ENCODE data around the gene KLF13.

The KLF13 gene

DNA sequence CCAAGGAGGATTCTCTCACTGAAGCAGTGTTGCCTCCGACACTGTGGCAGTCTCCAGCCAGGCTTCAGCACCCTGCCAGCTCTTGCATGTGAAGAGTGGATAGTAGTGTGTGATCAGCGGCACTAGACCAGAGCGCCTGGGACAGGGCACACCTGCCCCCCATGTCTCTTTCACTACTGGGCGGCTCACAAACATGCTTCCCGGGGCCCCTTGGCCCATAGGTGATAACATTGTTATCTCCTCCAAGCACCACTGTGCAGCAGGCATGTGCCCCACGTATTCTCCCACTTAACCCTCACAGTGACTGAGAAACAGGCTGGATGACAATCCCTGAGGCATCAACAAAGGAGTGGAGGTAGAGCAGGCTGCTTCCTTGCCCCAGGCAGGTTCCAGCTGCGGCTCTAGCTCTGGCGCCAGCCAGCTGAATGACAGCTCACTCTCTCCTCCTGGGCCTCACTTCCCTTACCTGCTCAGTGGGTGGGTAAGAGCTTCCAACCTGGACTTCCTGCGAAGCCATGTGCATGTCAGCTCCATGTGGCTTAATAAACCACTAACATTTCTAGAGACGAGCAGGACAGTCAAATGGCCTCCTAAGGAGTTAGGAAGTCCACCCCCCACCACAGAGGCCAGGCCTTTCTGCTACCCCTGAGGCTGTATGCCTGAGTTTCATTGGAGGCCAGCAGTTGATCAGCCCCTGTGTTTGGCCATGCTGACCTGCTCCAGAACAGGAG lies 37.8 kb downstream of the KLF13 start:
- no peak for TF ChIP-seq EZH2 (IDR thresholded peaks at IDR 0.05; ENCODE audit: borderline replicate concordance, low read length)
- TF ChIP-seq, protein P1, sequence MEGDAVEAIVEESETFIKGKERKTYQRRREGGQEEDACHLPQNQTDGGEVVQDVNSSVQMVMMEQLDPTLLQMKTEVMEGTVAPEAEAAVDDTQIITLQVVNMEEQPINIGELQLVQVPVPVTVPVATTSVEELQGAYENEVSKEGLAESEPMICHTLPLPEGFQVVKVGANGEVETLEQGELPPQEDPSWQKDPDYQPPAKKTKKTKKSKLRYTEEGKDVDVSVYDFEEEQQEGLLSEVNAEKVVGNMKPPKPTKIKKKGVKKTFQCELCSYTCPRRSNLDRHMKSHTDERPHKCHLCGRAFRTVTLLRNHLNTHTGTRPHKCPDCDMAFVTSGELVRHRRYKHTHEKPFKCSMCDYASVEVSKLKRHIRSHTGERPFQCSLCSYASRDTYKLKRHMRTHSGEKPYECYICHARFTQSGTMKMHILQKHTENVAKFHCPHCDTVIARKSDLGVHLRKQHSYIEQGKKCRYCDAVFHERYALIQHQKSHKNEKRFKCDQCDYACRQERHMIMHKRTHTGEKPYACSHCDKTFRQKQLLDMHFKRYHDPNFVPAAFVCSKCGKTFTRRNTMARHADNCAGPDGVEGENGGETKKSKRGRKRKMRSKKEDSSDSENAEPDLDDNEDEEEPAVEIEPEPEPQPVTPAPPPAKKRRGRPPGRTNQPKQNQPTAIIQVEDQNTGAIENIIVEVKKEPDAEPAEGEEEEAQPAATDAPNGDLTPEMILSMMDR (IDR thresholded peaks at IDR 0.05; ENCODE audit: low read length): no peak
- H3K4me1 ChIP-seq (ENCODE audit: insufficient read depth, low read length, severe bottlenecking): peaks cover 90% of the 10 kb centered on the region
- peak overlapping the region; percentile 77 for H3K4me2 ChIP-seq (ENCODE audit: low read length)
- no peaks in the 10 kb centered on the region for H3K9me3 ChIP-seq (ENCODE audit: low read length)
- H3K9me2 ChIP-seq (ENCODE audit: low read depth, low read length): no peaks in the 10 kb centered on the region
- H3K27ac ChIP-seq (ENCODE audit: low read depth, low read length, poor library complexity, severe bottlenecking): peak overlapping the region; percentile 98
- peak overlapping the region; percentile 54 for H3K4me3 ChIP-seq (ENCODE audit: low read depth, low read length, poor library complexity, severe bottlenecking)
- no peaks in the 10 kb centered on the region for H4K20me1 ChIP-seq (ENCODE audit: insufficient read depth, low read length)
- H3F3A ChIP-seq (ENCODE audit: insufficient read depth, low read length): 0 out of 2 replicates have a peak, but pooled peaks cover 4% of the 10 kb centered on the region
- no peak overlapping the region for H2AFZ ChIP-seq (ENCODE audit: low read length)
- peaks cover 69% of the 10 kb centered on the region for H3K79me2 ChIP-seq (ENCODE audit: insufficient read depth, low read length)
- H3K36me3 ChIP-seq (ENCODE audit: insufficient read depth, low read length): peaks cover 14% of the 10 kb centered on the region
- H3K27me3 ChIP-seq (ENCODE audit: insufficient read depth, low read length): no peaks in the 10 kb centered on the region
- H3K9ac ChIP-seq (ENCODE audit: low read length): peak overlapping the region; percentile 71

DNA sequence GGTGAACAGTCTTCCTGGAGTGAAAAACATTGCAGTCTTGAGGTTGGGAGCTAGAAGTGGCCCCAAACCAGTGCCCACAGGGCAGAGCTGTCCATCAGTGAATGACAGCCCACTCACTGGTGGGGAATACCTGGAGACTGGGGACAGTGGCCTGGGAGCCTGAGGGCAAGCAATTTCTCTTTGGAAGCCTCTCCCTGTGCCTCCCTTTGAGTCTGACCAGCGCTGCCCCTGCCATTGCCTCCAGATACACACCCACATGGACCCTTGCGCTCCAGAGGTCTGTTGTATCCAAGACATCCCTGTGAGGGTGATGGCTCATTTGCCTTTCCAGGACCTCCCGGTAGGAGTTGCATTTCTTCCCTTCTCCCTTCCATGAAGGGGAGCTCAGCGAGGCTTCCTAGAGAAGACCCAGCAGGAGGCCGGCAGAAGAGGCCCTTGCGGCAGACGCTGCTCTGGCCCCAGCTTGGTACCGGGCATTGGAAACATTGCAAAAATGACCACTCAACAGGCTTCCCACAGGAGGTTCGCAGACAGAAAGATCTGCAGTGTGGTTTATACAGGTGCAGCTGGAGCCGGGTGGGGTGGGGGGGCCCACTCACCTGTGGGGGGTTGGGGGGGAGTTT lies 38.5 kb downstream of the KLF13 start:
- Histone ChIP-seq H2AFZ (ENCODE audit: low read length) (no peak overlapping the region), H3K9ac (ENCODE audit: low read length) (peak overlapping the region; percentile 71), H4K20me1 (ENCODE audit: insufficient read depth, low read length) (no peaks in the 10 kb centered on the region), H3K27me3 (ENCODE audit: insufficient read depth, low read length) (no peaks in the 10 kb centered on the region), H3K4me3 (ENCODE audit: low read depth, low read length, poor library complexity, severe bottlenecking) (peak overlapping the region; percentile 54), H3K9me3 (ENCODE audit: low read length) (no peaks in the 10 kb centered on the region), H3K4me2 (ENCODE audit: low read length) (peak overlapping the region; percentile 77), H3K36me3 (ENCODE audit: insufficient read depth, low read length) (peaks cover 15% of the 10 kb centered on the region), H3K27ac (ENCODE audit: low read depth, low read length, poor library complexity, severe bottlenecking) (peak overlapping the region; percentile 98), H3K79me2 (ENCODE audit: insufficient read depth, low read length) (peaks cover 69% of the 10 kb centered on the region), H3K4me1 (ENCODE audit: insufficient read depth, low read length, severe bottlenecking) (peaks cover 90% of the 10 kb centered on the region), H3F3A (ENCODE audit: insufficient read depth, low read length) (0 out of 2 replicates have a peak, but pooled peaks cover 4% of the 10 kb centered on the region), H3K9me2 (ENCODE audit: low read depth, low read length) (no peaks in the 10 kb centered on the region)
- TF ChIP-seq, protein P1 (IDR thresholded peaks at IDR 0.05; ENCODE audit: low read length): no peak
- no peak for TF ChIP-seq EZH2 (IDR thresholded peaks at IDR 0.05; ENCODE audit: borderline replicate concordance, low read length)

DNA sequence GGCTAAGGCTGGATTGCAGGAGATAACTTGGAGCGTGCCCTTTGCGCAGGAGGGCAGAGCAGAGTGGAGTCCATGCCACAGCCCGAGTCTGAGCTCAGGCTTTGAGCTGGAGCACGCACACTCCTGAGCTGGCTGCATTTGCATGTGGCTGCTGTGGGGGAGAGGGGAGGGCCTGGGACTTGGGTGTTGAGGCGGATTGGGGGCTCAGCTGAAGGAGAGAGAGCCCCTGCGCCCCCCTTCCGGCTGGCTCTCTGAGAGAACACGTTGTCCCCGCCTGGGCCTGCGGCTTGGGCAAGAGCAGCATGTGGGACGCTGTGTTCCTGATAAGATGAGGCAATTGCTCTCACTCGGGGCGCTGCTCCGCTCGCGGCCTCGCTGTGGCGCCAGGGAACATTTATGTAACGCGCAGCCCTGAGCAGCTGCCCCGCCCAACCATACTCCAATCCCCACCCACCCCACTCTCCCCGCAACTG lies 39.1 kb downstream of the KLF13 start:
- 0 out of 2 replicates have a peak, but pooled peaks cover 4% of the 10 kb centered on the region for H3F3A ChIP-seq (ENCODE audit: insufficient read depth, low read length)
- H3K27me3 ChIP-seq (ENCODE audit: insufficient read depth, low read length): no peaks in the 10 kb centered on the region
- H3K4me2 ChIP-seq (ENCODE audit: low read length): peak overlapping the region; percentile 77
- H3K27ac ChIP-seq (ENCODE audit: low read depth, low read length, poor library complexity, severe bottlenecking): peak overlapping the region; percentile 98
- H3K9ac ChIP-seq (ENCODE audit: low read length): peak overlapping the region; percentile 71; the same call in 1 of the 2 replicates
- H3K9me3 ChIP-seq (ENCODE audit: low read length): no peaks in the 10 kb centered on the region
- peaks cover 85% of the 10 kb centered on the region for H3K4me1 ChIP-seq (ENCODE audit: insufficient read depth, low read length, severe bottlenecking)
- no peak for TF ChIP-seq EZH2 (IDR thresholded peaks at IDR 0.05; ENCODE audit: borderline replicate concordance, low read length)
- TF ChIP-seq, protein P1 (IDR thresholded peaks at IDR 0.05; ENCODE audit: low read length): peak; percentile 36
- H3K79me2 ChIP-seq (ENCODE audit: insufficient read depth, low read length): peaks cover 71% of the 10 kb centered on the region
- H4K20me1 ChIP-seq (ENCODE audit: insufficient read depth, low read length): no peaks in the 10 kb centered on the region
- no peaks in the 10 kb centered on the region for H3K9me2 ChIP-seq (ENCODE audit: low read depth, low read length)
- peak overlapping the region; percentile 54 for H3K4me3 ChIP-seq (ENCODE audit: low read depth, low read length, poor library complexity, severe bottlenecking)
- H2AFZ ChIP-seq (ENCODE audit: low read length): no peak overlapping the region
- peaks cover 15% of the 10 kb centered on the region for H3K36me3 ChIP-seq (ENCODE audit: insufficient read depth, low read length)

Data from OCI-LY1 (cell line).